Stimulated activated CD4-positive, alpha-beta T cell treated with anti-CD3 and anti-CD28 coated beads, Interleukin-1b, Interleukin-23, amount 100 ng/mL, for 24 hours (primary cell): Measurements from ENCODE around the gene QKI.

Source experiments
- DNase-seq, 4 experiments: peaks; one replicate each; pipeline ENCODE4 v3.0.0-alpha.2; 2020; ENCODE audit warnings: low read depth in 4 of 4, low spot score in 1 of 4

Gene QKI

GRCh38 chr6:163527291-163527690 lies 112.8 kb downstream of the QKI start:
- no peak for DNase-seq

GRCh38 chr6:163529605-163530004 lies 115.1 kb downstream of the QKI start:
- no peak for DNase-seq

GRCh38 chr6:163530406-163530805 lies 115.9 kb downstream of the QKI start:
- no peak for DNase-seq

- DNase-seq = no peak
Observed at GRCh38 chr6:163531122-163531521, 116.6 kb downstream of the QKI start.

GRCh38 chr6:163532526-163533078 lies 118.1 kb downstream of the QKI start:
- DNase-seq = no peak

- DNase-seq = no peak
Observed at GRCh38 chr6:163533443-163533842, 118.9 kb downstream of the QKI start.

- no peak for DNase-seq
Observed at GRCh38 chr6:163536770-163537169, 122.3 kb downstream of the QKI start.

GRCh38 chr6:163538331-163538730 lies 123.8 kb downstream of the QKI start:
- DNase-seq = no peak

- DNase-seq = no peak
Observed at GRCh38 chr6:163539101-163539762, 124.7 kb downstream of the QKI start.

- DNase-seq = no peak
Observed at GRCh38 chr6:163543321-163543720, 128.8 kb downstream of the QKI start.

- no peak for DNase-seq
Observed at GRCh38 chr6:163545370-163545769, 130.9 kb downstream of the QKI start.

- no peak for DNase-seq
Observed at GRCh38 chr6:163547287-163547686, 132.8 kb downstream of the QKI start.

- DNase-seq = no peak
Observed at GRCh38 chr6:163548624-163549023, 134.1 kb downstream of the QKI start.

GRCh38 chr6:163554032-163554431 lies 139.5 kb downstream of the QKI start:
- no peak for DNase-seq

- peak; percentile 1 to 28 (median 15) for DNase-seq
Observed at GRCh38 chr6:163554663-163555062, 140.1 kb downstream of the QKI start.

GRCh38 chr6:163559661-163560060 lies 145.1 kb downstream of the QKI start:
- DNase-seq = no peak

- no peak for DNase-seq
Observed at GRCh38 chr6:163563318-163563717, 148.8 kb downstream of the QKI start.

GRCh38 chr6:163564534-163564933 lies 150.0 kb downstream of the QKI start:
- DNase-seq = no peak

- no peak for DNase-seq
Observed at GRCh38 chr6:163565140-163565539, 150.6 kb downstream of the QKI start.

GRCh38 chr6:163566056-163566455 lies 151.5 kb downstream of the QKI start:
- DNase-seq = no peak

GRCh38 chr6:163568275-163568674 lies 153.8 kb downstream of the QKI start:
- no peak for DNase-seq

GRCh38 chr6:163570579-163571231 lies 156.2 kb downstream of the QKI start:
- DNase-seq = no peak

GRCh38 chr6:163571730-163572129 lies 157.2 kb downstream of the QKI start:
- no peak for DNase-seq
